LNCAP (cell line): ENCODE measurements around the gene NTRK2.

Source experiments
- TF ChIP-seq, protein P1 (sequence below): fragments of 450-650 bp; IDR thresholded peaks from 2 replicates; pipeline ENCODE4 v1.5.1; 2017; ENCODE audit warnings: mild to moderate bottlenecking

Gene NTRK2

DNA sequence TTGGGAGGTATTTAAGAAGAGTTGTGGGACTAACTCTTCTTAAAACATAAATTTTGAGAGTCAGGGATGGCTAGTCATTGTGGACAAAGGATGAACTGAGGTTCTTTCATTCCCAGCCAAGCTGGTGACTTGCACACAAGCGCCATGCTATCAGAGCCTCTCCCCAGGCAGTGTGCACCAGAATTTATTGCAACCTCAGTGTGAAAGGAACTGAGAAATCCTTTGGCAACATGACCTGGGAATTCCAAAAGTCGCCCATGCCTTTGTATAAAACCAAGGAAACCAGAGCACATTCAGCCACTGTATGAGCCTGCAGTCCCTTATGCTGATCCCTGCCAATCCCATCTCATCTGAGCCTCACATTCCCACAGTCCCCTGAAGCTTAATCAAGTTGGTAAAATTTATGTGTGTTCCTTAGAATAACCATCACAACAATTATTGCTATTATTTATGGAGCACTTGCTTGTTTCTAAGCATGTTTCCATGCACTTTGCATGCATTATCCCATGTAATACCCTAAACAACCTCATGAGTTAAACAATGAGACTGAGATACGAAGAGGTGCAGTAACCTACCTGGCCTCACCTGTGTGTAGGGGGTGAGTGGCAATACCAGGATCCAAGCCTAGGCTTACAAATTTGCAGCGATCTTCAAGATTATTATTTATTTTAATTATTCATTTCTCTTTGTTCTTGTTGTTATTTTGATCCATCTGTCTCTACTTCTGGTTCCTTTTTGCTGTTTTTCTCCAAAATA is 116.4 kb downstream of the NTRK2 start:
- TF ChIP-seq, protein P1, sequence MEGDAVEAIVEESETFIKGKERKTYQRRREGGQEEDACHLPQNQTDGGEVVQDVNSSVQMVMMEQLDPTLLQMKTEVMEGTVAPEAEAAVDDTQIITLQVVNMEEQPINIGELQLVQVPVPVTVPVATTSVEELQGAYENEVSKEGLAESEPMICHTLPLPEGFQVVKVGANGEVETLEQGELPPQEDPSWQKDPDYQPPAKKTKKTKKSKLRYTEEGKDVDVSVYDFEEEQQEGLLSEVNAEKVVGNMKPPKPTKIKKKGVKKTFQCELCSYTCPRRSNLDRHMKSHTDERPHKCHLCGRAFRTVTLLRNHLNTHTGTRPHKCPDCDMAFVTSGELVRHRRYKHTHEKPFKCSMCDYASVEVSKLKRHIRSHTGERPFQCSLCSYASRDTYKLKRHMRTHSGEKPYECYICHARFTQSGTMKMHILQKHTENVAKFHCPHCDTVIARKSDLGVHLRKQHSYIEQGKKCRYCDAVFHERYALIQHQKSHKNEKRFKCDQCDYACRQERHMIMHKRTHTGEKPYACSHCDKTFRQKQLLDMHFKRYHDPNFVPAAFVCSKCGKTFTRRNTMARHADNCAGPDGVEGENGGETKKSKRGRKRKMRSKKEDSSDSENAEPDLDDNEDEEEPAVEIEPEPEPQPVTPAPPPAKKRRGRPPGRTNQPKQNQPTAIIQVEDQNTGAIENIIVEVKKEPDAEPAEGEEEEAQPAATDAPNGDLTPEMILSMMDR: no peak

GRCh38 chr9:84788803-84789462 is 119.4 kb downstream of the NTRK2 start:
- TF ChIP-seq, protein P1: no peak

- TF ChIP-seq, protein P1: no peak
These were observed 119.9 kb downstream of the NTRK2 start for GRCh38 chr9:84789463-84789830.

- TF ChIP-seq, protein P1: no peak
These were observed 122.1 kb downstream of the NTRK2 start for GRCh38 chr9:84791643-84792042.

- TF ChIP-seq, protein P1: no peak
These were observed 123.7 kb downstream of the NTRK2 start for GRCh38 chr9:84793251-84793650.

- TF ChIP-seq, protein P1: no peak
These were observed 125.6 kb downstream of the NTRK2 start for GRCh38 chr9:84794981-84795637.

- TF ChIP-seq, protein P1: no peak
These were observed 126.9 kb downstream of the NTRK2 start for GRCh38 chr9:84796404-84796803.
